Activated CD4-positive, alpha-beta T cell treated with anti-CD3 and anti-CD28 coated beads for 24 hours (primary cell): ENCODE results near the gene UNC5A.

Experiments used
- DNase-seq, 2 donors: peaks; one replicate each; pipeline ENCODE4 v3.0.0-alpha.2; 2020; ENCODE audit warnings: low read depth in 2 of 2

Gene UNC5A

GRCh38 chr5:176845392-176845713 is 35.0 kb downstream of the UNC5A start:
- no peak for DNase-seq

GRCh38 chr5:176846335-176847140 is 36.2 kb downstream of the UNC5A start:
- no peak for DNase-seq

GRCh38 chr5:176847148-176847547 is 36.8 kb downstream of the UNC5A start:
- no peak for DNase-seq

- no peak for DNase-seq
Measured at GRCh38 chr5:176847726-176848290, 37.4 kb downstream of the UNC5A start.

GRCh38 chr5:176848651-176849050 is 38.3 kb downstream of the UNC5A start:
- no peak for DNase-seq

- no peak for DNase-seq
Measured at GRCh38 chr5:176849611-176850227, 39.4 kb downstream of the UNC5A start.

GRCh38 chr5:176850371-176851245 is 40.2 kb downstream of the UNC5A start:
- DNase-seq, result no peak

- DNase-seq, result no peak
Measured at GRCh38 chr5:176851380-176851779, 41.0 kb downstream of the UNC5A start.

- DNase-seq, result no peak
Measured at GRCh38 chr5:176851871-176852658, 41.7 kb downstream of the UNC5A start.

- DNase-seq, result no peak
Measured at GRCh38 chr5:176853151-176853778, 42.9 kb downstream of the UNC5A start.

GRCh38 chr5:176854164-176854563 is 43.8 kb downstream of the UNC5A start:
- DNase-seq, result no peak

GRCh38 chr5:176855598-176855997 is 45.2 kb downstream of the UNC5A start:
- DNase-seq, result no peak

GRCh38 chr5:176856746-176857145 is 46.4 kb downstream of the UNC5A start:
- DNase-seq, result no peak

- no peak for DNase-seq
Measured at GRCh38 chr5:176857216-176857893, 47.0 kb downstream of the UNC5A start.

- DNase-seq, result no peak
Measured at GRCh38 chr5:176857894-176858273, 47.5 kb downstream of the UNC5A start.

GRCh38 chr5:176859916-176860315 is 49.6 kb downstream of the UNC5A start:
- no peak for DNase-seq

- no peak for DNase-seq
Measured at GRCh38 chr5:176860381-176860780, 50.0 kb downstream of the UNC5A start.

- DNase-seq, result no peak
Measured at GRCh38 chr5:176861276-176861675, 50.9 kb downstream of the UNC5A start.

- no peak for DNase-seq
Measured at GRCh38 chr5:176862330-176862995, 52.1 kb downstream of the UNC5A start.
